H1 (cell line): ENCODE results near the gene SNX21. TPM values are rescaled to one million over a fixed set of nuclear protein-coding genes. Genes with fewer than 3 reads are reported as not detected.

Source experiments
- CTCF ChIA-PET: fragments of 300-600 bp; sonication (Branson Sonifier 250); formaldehyde crosslinking; loops from one replicate; lab custom pipeline; 2021; ENCODE audit not compliant: partially characterized antibody; lab: Charles Lee
- POLR2A ChIA-PET: fragments of 300-600 bp; sonication (Branson Sonifier 250); formaldehyde crosslinking; loops from one replicate; lab custom pipeline; 2021; ENCODE audit warnings: inconsistent platforms; ENCODE audit not compliant: partially characterized antibody; lab: Charles Lee
- DNase-seq, 2 experiments: peaks; one replicate each; pipeline versions ENCODE4 v3.0.0 to v3.0.0-alpha.2; 2010 to 2022; ENCODE audit warnings: low spot score in 2 of 2, low read depth in 1 of 2, mixed read lengths in 1 of 2
- FAIRE-seq: peaks from 2 replicates; lab custom pipeline; 2011; peaks lifted over from hg19 to GRCh38; lab: Jason Lieb, UNC
- H2AFZ ChIP-seq: 2 replicates; pipeline ENCODE4 v1.8.1; 2012; ENCODE audit warnings: low read length, inconsistent platforms
- H2AK5ac ChIP-seq: 2 replicates; pipeline ENCODE4 v1.6.1; 2013; ENCODE audit warnings: low read depth, low read length
- H2BK120ac ChIP-seq: replicated peaks from 2 replicates; pipeline ENCODE3; 2013; ENCODE audit warnings: low read depth, low read length, inconsistent platforms
- H2BK12ac ChIP-seq: 2 replicates; pipeline ENCODE4 v1.6.1; 2013; ENCODE audit warnings: low read depth, low read length
- H2BK15ac ChIP-seq: 2 replicates; pipeline ENCODE4 v1.6.1; 2013; ENCODE audit warnings: low read length
- H2BK20ac ChIP-seq: 2 replicates; pipeline ENCODE4 v1.6.1; 2013; ENCODE audit warnings: low read length
- H2BK5ac ChIP-seq: 2 replicates; pipeline ENCODE4 v1.6.1; 2013; ENCODE audit warnings: low read depth, low read length
- H3K14ac ChIP-seq: 2 replicates; pipeline ENCODE4 v1.6.1; 2013; ENCODE audit warnings: inconsistent platforms; ENCODE audit not compliant: insufficient read length
- H3K18ac ChIP-seq: 2 replicates; pipeline ENCODE4 v1.6.1; 2013; ENCODE audit warnings: low read length; ENCODE audit errors: extremely low read depth
- H3K23ac ChIP-seq: 2 replicates; pipeline ENCODE4 v1.6.1; 2013; ENCODE audit warnings: inconsistent platforms; ENCODE audit not compliant: insufficient read length
- H3K23me2 ChIP-seq: 2 replicates; pipeline ENCODE4 v1.6.1; 2013; ENCODE audit warnings: low read depth, low read length
- H3K27ac ChIP-seq: 2 replicates; pipeline ENCODE4 v1.6.1; 2011; ENCODE audit warnings: low read depth, low read length, inconsistent platforms
- H3K27me3 ChIP-seq, 4 experiments: replicated peaks in 1 of 4; 1 replicate in 1 of 4; 2 replicates in 3 of 4; pipeline versions ENCODE4 v1.6.1 to v1.8.1; 2011 to 2013; ENCODE audit warnings: low read length in 3 of 4, mild to moderate bottlenecking in 3 of 4, inconsistent platforms in 2 of 4, mixed read lengths in 2 of 4, moderate library complexity in 1 of 4; ENCODE audit not compliant: control insufficient read depth in 3 of 4, insufficient read depth in 3 of 4; ENCODE audit errors: extremely low read depth in 1 of 4
- H3K36me3 ChIP-seq, 4 experiments: 2 replicates each; pipeline versions ENCODE4 v1.6.1 to v1.8.1; 2011 to 2013; ENCODE audit warnings: mild to moderate bottlenecking in 4 of 4, low read length in 3 of 4, moderate library complexity in 2 of 4, control low read depth in 1 of 4, inconsistent platforms in 1 of 4; ENCODE audit not compliant: insufficient read depth in 4 of 4, control insufficient read depth in 2 of 4
- H3K4ac ChIP-seq: replicated peaks from 2 replicates; pipeline ENCODE3; 2013; ENCODE audit warnings: low read length, low read depth, mixed read lengths, inconsistent platforms; ENCODE audit not compliant: insufficient read length
- H3K4me1 ChIP-seq, 4 experiments: replicated peaks in 1 of 4; 1 replicate in 1 of 4; 2 replicates in 3 of 4; pipeline versions ENCODE4 v1.6.1 to v1.8.1; 2011 to 2013; ENCODE audit warnings: low read length in 3 of 4, inconsistent platforms in 2 of 4, mixed read lengths in 1 of 4; ENCODE audit not compliant: insufficient read depth in 4 of 4, control insufficient read depth in 3 of 4
- H3K4me2 ChIP-seq, 2 experiments: 2 replicates each; pipeline versions ENCODE4 v1.6.1 to v1.8.1; 2011 to 2013; ENCODE audit warnings: low read depth in 2 of 2, low read length in 2 of 2, control low read depth in 1 of 2, inconsistent platforms in 1 of 2, mild to moderate bottlenecking in 1 of 2; ENCODE audit not compliant: insufficient read depth in 1 of 2
- H3K4me3 ChIP-seq, 4 experiments: fragments of 200-600, 300-600 bp in 1 of 4; sonication (generic), shearing (Covaris generic), sonication (Bioruptor Twin) in 1 of 4; 2 replicates each; pipeline versions ENCODE4 v1.5.1 to v1.8.1; 2011 to 2016; ENCODE audit warnings: low read length in 4 of 4, low read depth in 3 of 4, control low read depth in 2 of 4, inconsistent platforms in 2 of 4, mild to moderate bottlenecking in 2 of 4, mixed read lengths in 1 of 4, moderate library complexity in 1 of 4; ENCODE audit not compliant: insufficient read depth in 2 of 4; ENCODE audit errors: extremely low read depth in 1 of 4
- H3K56ac ChIP-seq: replicated peaks from 2 replicates; pipeline ENCODE3; 2013; ENCODE audit warnings: low read depth, mild to moderate bottlenecking, mixed read lengths, low read length, inconsistent platforms; ENCODE audit not compliant: insufficient read length
- H3K79me1 ChIP-seq: 2 replicates; pipeline ENCODE4 v1.6.1; 2013; ENCODE audit warnings: low read depth, low read length, control low read depth
- H3K79me2 ChIP-seq, 2 experiments: 2 replicates each; pipeline versions ENCODE4 v1.6.1 to v1.8.1; 2012 to 2013; ENCODE audit warnings: low read length in 2 of 2, mild to moderate bottlenecking in 2 of 2, inconsistent platforms in 1 of 2; ENCODE audit not compliant: insufficient read depth in 2 of 2, control insufficient read depth in 1 of 2
- H3K9ac ChIP-seq, 4 experiments: replicated peaks in 1 of 4; 1 replicate in 1 of 4; 2 replicates in 3 of 4; pipeline versions ENCODE4 v1.6.1 to v1.8.1; 2011 to 2013; ENCODE audit warnings: low read depth in 3 of 4, low read length in 3 of 4, control low read depth in 2 of 4, mild to moderate bottlenecking in 2 of 4, moderate library complexity in 2 of 4, inconsistent platforms in 1 of 4; ENCODE audit errors: extremely low read depth in 1 of 4
- H3K9me3 ChIP-seq, 2 experiments: 2 replicates each; pipeline versions ENCODE4 v1.6.1 to v1.8.1; 2012 to 2013; ENCODE audit warnings: mild to moderate bottlenecking in 2 of 2, moderate library complexity in 2 of 2, control low read depth in 1 of 2, inconsistent platforms in 1 of 2, low read depth in 1 of 2, low read length in 1 of 2, mixed read lengths in 1 of 2; ENCODE audit not compliant: insufficient read depth in 2 of 2
- H4K20me1 ChIP-seq, 2 experiments: replicated peaks in 1 of 2; 2 replicates each; pipeline versions ENCODE3 to v1.8.1; 2011 to 2013; ENCODE audit warnings: inconsistent platforms in 2 of 2, low read length in 2 of 2, mild to moderate bottlenecking in 1 of 2; ENCODE audit not compliant: insufficient read depth in 2 of 2, control insufficient read depth in 1 of 2
- H4K5ac ChIP-seq: 2 replicates; pipeline ENCODE4 v1.6.1; 2013; ENCODE audit warnings: low read length, low read depth, mixed read lengths, inconsistent platforms; ENCODE audit not compliant: insufficient read length
- H4K8ac ChIP-seq: 2 replicates; pipeline ENCODE4 v1.8.0; 2013; ENCODE audit warnings: mild to moderate bottlenecking, moderate library complexity, low read length, inconsistent platforms; ENCODE audit not compliant: insufficient read depth; ENCODE audit errors: extremely low read depth
- H4K91ac ChIP-seq: replicated peaks from 2 replicates; pipeline ENCODE3; 2013; ENCODE audit warnings: low read length, mixed read lengths, inconsistent platforms; ENCODE audit not compliant: insufficient read length
- ASH2L ChIP-seq: fragments of 200-600, 300-600 bp; sonication (generic); IDR thresholded peaks from one replicate; pipeline ENCODE4 v1.7.1; 2017; ENCODE audit warnings: low read length
- POU5F1 ChIP-seq: IDR thresholded peaks from 2 replicates; pipeline ENCODE4 v1.6.1; 2011; ENCODE audit warnings: low read depth, mild to moderate bottlenecking, low read length, moderate library complexity
- RBBP5 ChIP-seq: IDR thresholded peaks from 2 replicates; pipeline ENCODE4 v1.7.1; 2012; ENCODE audit warnings: low read depth, mild to moderate bottlenecking, inconsistent platforms, low read length, moderate library complexity, borderline replicate concordance
- WGBS, 2 experiments: shearing (Covaris generic) in 1 of 2; methylation state at CpG; one replicate each; pipeline versions ENCODE4 v1.1.6 to v1.1.7; 2013 to 2015; ENCODE audit warnings: low lambda C conversion rate in 2 of 2, mixed read lengths in 2 of 2, inconsistent platforms in 1 of 2, low coverage in 1 of 2, missing lambda C conversion rate in 1 of 2; ENCODE audit not compliant: insufficient replicate concordance in 2 of 2, insufficient coverage in 1 of 2, insufficient read length in 1 of 2; ENCODE audit errors: extremely low coverage in 1 of 2, missing lambda C conversion rate in 1 of 2; 5-methylcytosine and 5-hydroxymethylcytosine counted together
- polyA plus RNA-seq, 7 experiments: library from polyadenylated mRNA; depleted of rRNA in 3 of 7; stranded (reverse) in 5 of 7; unstranded in 2 of 7; fragments of >200 nt in 5 of 7; fragments of 200-250 nt in 2 of 7; gene quantifications; 1 replicate in 5 of 7; 2 replicates in 1 of 7; 4 replicates in 1 of 7; pipeline versions ENCODE4 v1.2.1 to v1.2.3, GENCODE V29; 2011 to 2013; ENCODE audit warnings: missing spikeins in 2 of 7, mixed read lengths in 2 of 7
- total RNA-seq: library from RNA; stranded (reverse); fragmentation: NEBNext Ultra II Directional; extraction: Animal tissue kit (Norgen Biotek cat#: 25700); gene quantifications from 2 replicates; pipeline ENCODE4 v1.2.1, GENCODE V29; 2021

Gene SNX21
- total and polyA plus RNA-seq, 2 of the 8 experiments (the other 6 are each of a cell fraction or from before 2014, with no cell fraction given): 15.8 to 16.8 TPM

GRCh38 chr20:45882469-45883099, 49.0 kb downstream of the SNX21 start:
- CTCF ChIA-PET: interaction anchor here (1.0 to 2.8 kb wide), 9 partner anchors 8 to 129 kb away, joined by 3 to 14 read pairs (median 7); partner anchors contain the start of genes CTSA and NEURL2
- 94% methylated on average over 4 of the region's 4 CpGs; no CpG with 5 or more reads in 1 of the 2 experiments for WGBS, 2 experiments
- TF ChIP-seq ASH2L: no peak
- TF ChIP-seq RBBP5: no peak
- no peak for TF ChIP-seq POU5F1

More at GRCh38 chr20:45882469-45883099, 49.0 kb downstream of the SNX21 start:
- H3K9me3 ChIP-seq: no peaks in the 10 kb centered on the region
- H3K9ac ChIP-seq: no peak overlapping the region
- POLR2A ChIA-PET: interaction anchor here (0.8 to 5.7 kb wide), 20 partner anchors 9 to 87 kb away, joined by 3 to 55 read pairs (median 5); partner anchors contain the start of genes ACOT8, CTSA, NEURL2 and PCIF1
- H3K27ac ChIP-seq: no peak overlapping the region
- H2BK12ac ChIP-seq: no peak overlapping the region
- no peak overlapping the region for H3K14ac ChIP-seq
- no peak overlapping the region; a peak in 1 of 4 replicates for H3K4me2 ChIP-seq
- peaks cover 5% of the 10 kb centered on the region for H3K23me2 ChIP-seq
- peaks cover 14 to 21% (median 18%) of the 10 kb centered on the region in 4 experiments for H3K36me3 ChIP-seq
- no peak overlapping the region for H4K8ac ChIP-seq
- H3K56ac ChIP-seq: no peak overlapping the region
- no peak overlapping the region for H2BK15ac ChIP-seq
- no peak overlapping the region for H3K18ac ChIP-seq
- H3K4me1 ChIP-seq: no peaks in the 10 kb centered on the region
- H4K5ac ChIP-seq: no peak overlapping the region
- H2BK20ac ChIP-seq: no peak overlapping the region
- H4K91ac ChIP-seq: no peak overlapping the region
- H2BK120ac ChIP-seq: no peak overlapping the region
- no peak overlapping the region for H2AK5ac ChIP-seq
- H3K79me1 ChIP-seq: no peaks in the 10 kb centered on the region
- H4K20me1 ChIP-seq: peaks cover 0 to 7% of the 10 kb centered on the region in 2 experiments
- H2AFZ ChIP-seq: no peak overlapping the region
- no peaks in the 10 kb centered on the region for H3K27me3 ChIP-seq
- no peak for DNase-seq
- H3K79me2 ChIP-seq: peaks cover 0 to 16% of the 10 kb centered on the region in 2 experiments; a peak in 1 of 4 replicates
- FAIRE-seq: no peak
- H3K4me3 ChIP-seq: no peak overlapping the region
- H2BK5ac ChIP-seq: no peak overlapping the region
- no peak overlapping the region for H3K4ac ChIP-seq
- H3K23ac ChIP-seq: no peak overlapping the region
